Body of pancreas (tissue), 4 donors: ENCODE data around the gene TMEM183A. TPM values are rescaled to one million over a fixed set of nuclear protein-coding genes. Genes with fewer than 3 reads are reported as not detected.
"Not testable (repeated sequence)": the region's sequence is repeated elsewhere in the genome, so short reads cannot be mapped to it uniquely, and the experiment has no call there.

Experiments
- ATAC-seq: fragments of 150-250 bp; one replicate; pipeline ENCODE4 v1.9.1; 2016
- DNase-seq, 4 donors: peaks; one replicate each; pipeline ENCODE4 v3.0.0-alpha.2; 2019
- H3K27ac ChIP-seq, 4 donors: fragments of 200-600 bp; sonication (generic); 1 replicate in 3 of 4; 2 replicates in 1 of 4; pipeline versions ENCODE4 v1.5.1 to v1.6.1; 2016 to 2019; ENCODE audit warnings: mild to moderate bottlenecking in 1 of 4, mixed read lengths in 1 of 4, moderate library complexity in 1 of 4
- H3K27me3 ChIP-seq, 2 donors: fragments of 200-600 bp; sonication (generic); one replicate each; pipeline ENCODE4 v1.6.0; 2016; ENCODE audit warnings: mild to moderate bottlenecking in 1 of 2
- H3K36me3 ChIP-seq, 2 donors: fragments of 200-600 bp; sonication (generic); replicated peaks in 1 of 2; 2 replicates each; pipeline ENCODE4 v1.5.1; 2016; ENCODE audit warnings: low read depth in 2 of 2; ENCODE audit not compliant: insufficient read depth in 1 of 2
- H3K4me1 ChIP-seq: fragments of 200-600 bp; sonication (generic); one replicate; pipeline ENCODE4 v1.6.0; 2016
- H3K4me3 ChIP-seq, 2 donors: fragments of 200-600 bp; sonication (generic); 1 replicate in 1 of 2; 2 replicates in 1 of 2; pipeline ENCODE4 v1.5.1; 2016 to 2019
- H3K9me3 ChIP-seq, 3 donors: fragments of 200-600 bp; sonication (generic); 1 replicate in 2 of 3; 2 replicates in 1 of 3; pipeline ENCODE4 v1.5.1; 2016
- POLR2A ChIP-seq, 3 donors: fragments of 450-650 bp; IDR thresholded peaks; one replicate each; pipeline ENCODE4 v1.6.1; 2016; ENCODE audit warnings: antibody characterized with exemption in 3 of 3, mild to moderate bottlenecking in 2 of 3
- WGBS, 2 donors: methylation state at CpG; one replicate each; pipeline ENCODE4 v1.1.5; 2017; 5-methylcytosine and 5-hydroxymethylcytosine counted together
- intact Hi-C: fragments of 100-400 bp; cut with DNase I; formaldehyde crosslinking; loops from one replicate; pipeline ENCODE4 v1.15.1; 2023
- total RNA-seq, 2 donors: library from RNA; depleted of rRNA; stranded (reverse); fragments of >200 nt; gene quantifications; one replicate each; pipeline ENCODE4 v1.1.0, GENCODE V29; 2016
- TF ChIP-seq, protein P1 (sequence below), 7 experiments: fragments of 450-650 bp in 4 of 7; fragments of 200-600 bp in 3 of 7; sonication (generic) in 3 of 7; IDR thresholded peaks; one replicate each; pipeline ENCODE4 v1.5.1; 2016 to 2019; ENCODE audit warnings: antibody characterized with exemption in 7 of 7

TMEM183A gene
- total RNA-seq, 2 donors from 2014 or later: 47.7 to 86.7 TPM

DNA sequence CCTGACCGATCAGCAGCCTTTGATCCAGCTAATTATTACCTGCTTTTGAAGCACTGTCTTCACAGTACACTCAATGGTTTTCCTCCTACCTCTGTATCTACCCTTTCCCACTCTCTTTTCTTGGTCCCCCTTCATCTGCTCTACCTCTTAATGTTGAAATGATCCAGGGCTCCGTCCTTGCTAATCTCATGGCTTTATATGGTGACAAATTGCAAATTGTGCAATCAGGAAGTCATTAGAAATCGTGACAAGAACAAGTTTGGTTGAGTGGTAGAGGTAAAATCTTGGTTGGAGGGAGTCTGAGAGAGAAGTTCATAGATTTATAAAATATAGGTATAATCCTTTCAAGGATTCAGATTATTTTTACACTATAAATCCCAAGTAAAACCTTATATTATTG lies 30.5 kb upstream of the TMEM183A start:
- WGBS, 2 donors: 12 to 16% methylated on average over 3 of the region's 3 CpGs
- Histone ChIP-seq H3K9me3 (no peaks in the 10 kb centered on the region), H3K27me3 (peaks cover 0 to 3% of the 10 kb centered on the region in 2 donors), H3K36me3 (no peaks in the 10 kb centered on the region), H3K4me1 (no peaks in the 10 kb centered on the region), H3K4me3 (no peak overlapping the region), H3K27ac (no peak overlapping the region)
- ATAC-seq (no peak), DNase-seq (no peak)
- TF ChIP-seq, protein P1, sequence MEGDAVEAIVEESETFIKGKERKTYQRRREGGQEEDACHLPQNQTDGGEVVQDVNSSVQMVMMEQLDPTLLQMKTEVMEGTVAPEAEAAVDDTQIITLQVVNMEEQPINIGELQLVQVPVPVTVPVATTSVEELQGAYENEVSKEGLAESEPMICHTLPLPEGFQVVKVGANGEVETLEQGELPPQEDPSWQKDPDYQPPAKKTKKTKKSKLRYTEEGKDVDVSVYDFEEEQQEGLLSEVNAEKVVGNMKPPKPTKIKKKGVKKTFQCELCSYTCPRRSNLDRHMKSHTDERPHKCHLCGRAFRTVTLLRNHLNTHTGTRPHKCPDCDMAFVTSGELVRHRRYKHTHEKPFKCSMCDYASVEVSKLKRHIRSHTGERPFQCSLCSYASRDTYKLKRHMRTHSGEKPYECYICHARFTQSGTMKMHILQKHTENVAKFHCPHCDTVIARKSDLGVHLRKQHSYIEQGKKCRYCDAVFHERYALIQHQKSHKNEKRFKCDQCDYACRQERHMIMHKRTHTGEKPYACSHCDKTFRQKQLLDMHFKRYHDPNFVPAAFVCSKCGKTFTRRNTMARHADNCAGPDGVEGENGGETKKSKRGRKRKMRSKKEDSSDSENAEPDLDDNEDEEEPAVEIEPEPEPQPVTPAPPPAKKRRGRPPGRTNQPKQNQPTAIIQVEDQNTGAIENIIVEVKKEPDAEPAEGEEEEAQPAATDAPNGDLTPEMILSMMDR (IDR thresholded peaks at IDR 0.05): no peak
- TF ChIP-seq POLR2A (IDR thresholded peaks at IDR 0.05): no peak
- intact Hi-C loops: no loop called here

DNA sequence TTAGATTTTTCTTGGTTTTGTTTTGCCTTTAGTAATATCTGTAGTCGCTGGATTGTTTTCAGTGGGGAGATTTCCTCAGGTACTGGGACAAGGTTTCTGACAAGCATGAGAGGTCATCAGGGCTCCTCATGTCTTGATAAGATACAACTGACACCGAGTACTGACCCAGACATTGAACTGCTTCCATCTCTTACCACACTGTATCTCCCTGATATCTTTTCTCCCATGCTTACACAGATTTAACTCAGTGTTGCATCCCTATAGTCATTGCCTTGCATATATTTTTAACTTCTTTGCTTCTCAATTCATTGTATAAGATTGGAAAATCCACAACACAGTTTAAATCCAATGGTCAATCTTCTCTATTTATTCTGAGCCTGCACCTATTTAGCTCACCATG lies 27.7 kb upstream of the TMEM183A start:
- Histone ChIP-seq H3K4me1 (no peaks in the 10 kb centered on the region), H3K36me3 (no peaks in the 10 kb centered on the region), H3K27ac (no peak overlapping the region), H3K4me3 (no peak overlapping the region), H3K27me3 (peaks cover 0 to 3% of the 10 kb centered on the region in 2 donors), H3K9me3 (no peaks in the 10 kb centered on the region)
- TF ChIP-seq, protein P1 (IDR thresholded peaks at IDR 0.05): no peak
- no peak for TF ChIP-seq POLR2A (IDR thresholded peaks at IDR 0.05)
- intact Hi-C loops: no loop called here
- ATAC-seq (no peak), DNase-seq (no peak)
- 61 to 67% methylated on average over 2 of the region's 2 CpGs for WGBS, 2 donors

DNA sequence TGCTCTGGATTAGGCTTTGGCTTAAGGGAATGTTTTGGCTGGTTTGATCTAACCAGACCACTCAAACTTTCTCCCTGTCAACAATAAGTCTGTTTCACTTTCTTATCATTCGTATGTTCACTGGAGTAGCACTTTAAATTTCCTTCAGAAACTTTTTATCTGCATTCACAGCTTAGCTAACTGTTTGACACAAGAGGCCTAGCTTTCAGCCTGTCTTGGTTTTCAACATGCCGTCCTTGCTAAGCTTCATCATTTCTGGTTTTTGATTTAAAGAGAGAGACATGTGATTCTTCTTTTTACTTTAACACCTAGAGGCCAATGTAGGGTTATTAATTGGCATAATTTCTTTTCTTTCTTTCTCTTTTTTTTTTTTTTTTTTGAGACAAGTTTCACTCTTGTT lies 25.2 kb upstream of the TMEM183A start:
- no peaks in the 10 kb centered on the region for H3K9me3 ChIP-seq
- no peaks in the 10 kb centered on the region for H3K36me3 ChIP-seq
- peaks cover 0 to 3% of the 10 kb centered on the region in 2 donors for H3K27me3 ChIP-seq
- no peak overlapping the region for H3K27ac ChIP-seq
- no peaks in the 10 kb centered on the region for H3K4me1 ChIP-seq
- intact Hi-C loops: no loop called here
- no peak overlapping the region for H3K4me3 ChIP-seq
- ATAC-seq (no peak), DNase-seq (no peak)
- no peak for TF ChIP-seq POLR2A (IDR thresholded peaks at IDR 0.05)
- TF ChIP-seq, protein P1 (IDR thresholded peaks at IDR 0.05): no peak
- 71 to 75% methylated on average over 2 of the region's 2 CpGs for WGBS, 2 donors

DNA sequence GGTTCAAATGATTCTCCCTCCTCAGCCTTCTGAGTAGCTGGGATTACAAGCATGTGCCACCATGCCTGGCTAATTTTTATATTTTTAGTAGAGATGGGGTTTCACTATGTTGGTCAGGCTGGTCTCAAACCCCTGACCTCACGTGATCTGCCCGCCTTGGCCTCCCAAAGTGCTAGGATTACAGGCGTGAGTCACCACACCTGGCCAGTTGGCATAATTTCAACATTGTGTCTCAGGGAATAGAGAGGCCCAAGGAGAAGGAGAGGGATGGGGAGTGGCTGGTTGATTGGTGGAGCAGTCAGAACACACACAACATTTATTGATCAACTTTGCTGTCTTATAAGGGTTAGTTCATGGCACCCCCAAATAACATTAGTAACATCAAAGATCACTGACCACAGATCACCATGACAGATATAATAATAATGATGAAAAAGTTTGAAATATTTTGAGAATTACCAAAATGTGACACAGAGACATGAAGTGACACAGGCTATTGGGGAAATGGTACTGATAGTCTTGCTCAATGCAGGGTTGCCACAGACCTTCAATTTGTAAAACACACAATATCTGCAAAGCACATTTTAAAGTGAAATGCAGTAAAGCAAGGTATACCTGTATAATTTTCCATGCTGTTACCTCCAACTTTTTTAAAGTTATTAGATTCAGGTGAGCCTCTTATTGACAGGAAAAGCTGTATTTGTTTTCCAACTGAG lies 24.3 kb upstream of the TMEM183A start:
- Histone ChIP-seq H3K27me3 (no peaks in the 10 kb centered on the region), H3K4me1 (no peaks in the 10 kb centered on the region), H3K9me3 (no peaks in the 10 kb centered on the region), H3K4me3 (no peak overlapping the region), H3K36me3 (no peaks in the 10 kb centered on the region), H3K27ac (no peak overlapping the region)
- ATAC-seq: no peak
- intact Hi-C loops: no loop called here
- no peak for DNase-seq
- TF ChIP-seq, protein P1 (IDR thresholded peaks at IDR 0.05): no peak
- TF ChIP-seq POLR2A (IDR thresholded peaks at IDR 0.05): no peak
- 65 to 74% methylated on average over 3 of the region's 3 CpGs for WGBS, 2 donors

DNA sequence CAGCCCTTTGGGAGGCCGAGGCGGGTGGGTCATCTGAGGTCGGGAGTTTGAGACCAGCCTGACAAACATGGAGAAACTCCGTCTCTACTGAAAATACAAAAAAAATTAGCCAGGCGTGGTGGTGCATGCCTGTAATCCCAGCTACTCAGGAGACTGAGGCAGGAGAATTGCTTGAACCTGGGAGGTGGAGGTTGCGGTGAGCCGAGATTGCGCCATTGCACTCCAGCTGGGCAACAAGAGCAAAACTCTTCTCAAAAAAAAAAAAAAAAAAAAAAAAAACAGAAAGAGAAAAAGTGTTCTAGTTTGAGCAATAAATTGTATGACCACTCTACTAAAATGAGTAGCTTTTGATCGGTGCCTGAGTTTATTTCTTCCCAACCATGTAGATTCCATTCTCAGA lies 21.1 kb upstream of the TMEM183A start:
- 65 to 73% methylated on average over 9 of the region's 9 CpGs for WGBS, 2 donors
- H3K27me3 ChIP-seq, H3K4me3 ChIP-seq, H3K4me1 ChIP-seq, intact Hi-C loops, ATAC-seq, H3K9me3 ChIP-seq, H3K36me3 ChIP-seq, DNase-seq, H3K27ac ChIP-seq: not testable (repeated sequence)
